ENCODE results near the gene TNRC18.

- TF ChIP-seq CTCF (IDR thresholded peaks at IDR 0.05): no peak
- no peak for TF ChIP-seq EZH2 (IDR thresholded peaks at IDR 0.05; ENCODE audit: borderline replicate concordance, insufficient read depth, low read depth, low read length, poor library complexity, severe bottlenecking)
These were observed 108.8 kb downstream of the TNRC18 start for GRCh38 chr7:5314864-5315263.

Data from B cell (primary cell).